Effector memory CD8-positive, alpha-beta T cell (primary cell): ENCODE data around the gene NADSYN1.

Experiments used
- ATAC-seq: fragments of 150-1000 bp; cut with Tn5 transposase; replicated peaks from 2 replicates; pipeline ENCODE4 v1.10.0; 2021; ENCODE audit warnings: mild to moderate bottlenecking, moderate library complexity
- DNase-seq, 3 experiments: peaks; one replicate each; pipeline ENCODE4 v3.0.0; 2021
- H3K27ac Mint-ChIP-seq, 2 donors: one replicate each; pipeline ENCODE4 v1.8.0; 2022; ENCODE audit warnings: mild to moderate bottlenecking in 2 of 2, mixed read lengths in 2 of 2, moderate library complexity in 2 of 2
- H3K27me3 Mint-ChIP-seq, 2 donors: one replicate each; pipeline ENCODE4 v1.8.0; 2022; ENCODE audit warnings: mixed read lengths in 2 of 2
- H3K36me3 Mint-ChIP-seq: one replicate; pipeline ENCODE4 v1.8.0; 2022; ENCODE audit warnings: mild to moderate bottlenecking, moderate library complexity, mixed read lengths; ENCODE audit not compliant: insufficient read depth
- H3K4me1 Mint-ChIP-seq, 2 donors: one replicate each; pipeline ENCODE4 v1.8.0; 2022; ENCODE audit warnings: low read depth in 2 of 2, mixed read lengths in 2 of 2
- H3K4me3 Mint-ChIP-seq, 2 donors: one replicate each; pipeline ENCODE4 v1.8.0; 2022; ENCODE audit warnings: mild to moderate bottlenecking in 2 of 2, mixed read lengths in 2 of 2, moderate library complexity in 2 of 2
- H3K9me3 Mint-ChIP-seq, 2 donors: one replicate each; pipeline ENCODE4 v1.8.0; 2022; ENCODE audit warnings: mixed read lengths in 2 of 2

NADSYN1 gene

GRCh38 chr11:71543866-71544265, 90.9 kb downstream of the NADSYN1 start:
- ATAC-seq (no peak), DNase-seq (no peak)
- Mint-ChIP-seq H3K4me1 (peaks cover 5 to 9% of the 10 kb centered on the region in 2 donors), H3K27ac (no peak overlapping the region), H3K36me3 (no peaks in the 10 kb centered on the region), H3K9me3 (peaks cover 1 to 8% of the 10 kb centered on the region in 2 donors), H3K27me3 (peaks cover 50 to 95% of the 10 kb centered on the region in 2 donors), H3K4me3 (no peak overlapping the region)

GRCh38 chr11:71544525-71545214, 91.7 kb downstream of the NADSYN1 start:
- Mint-ChIP-seq H3K36me3 (no peaks in the 10 kb centered on the region), H3K27ac (no peak overlapping the region), H3K27me3 (peaks cover 50 to 95% of the 10 kb centered on the region in 2 donors), H3K9me3 (peaks cover 1 to 8% of the 10 kb centered on the region in 2 donors), H3K4me1 (peaks cover 5 to 9% of the 10 kb centered on the region in 2 donors), H3K4me3 (no peak overlapping the region)
- ATAC-seq (no peak), DNase-seq (no peak)

GRCh38 chr11:71545405-71545966, 92.5 kb downstream of the NADSYN1 start:
- peaks cover 1 to 7% of the 10 kb centered on the region in 2 donors for H3K9me3 Mint-ChIP-seq
- H3K27ac Mint-ChIP-seq = no peak overlapping the region
- no peak overlapping the region for H3K4me3 Mint-ChIP-seq
- H3K27me3 Mint-ChIP-seq = peaks cover 49 to 93% of the 10 kb centered on the region in 2 donors
- peaks cover 5 to 9% of the 10 kb centered on the region in 2 donors for H3K4me1 Mint-ChIP-seq
- ATAC-seq (no peak), DNase-seq (no peak)
- H3K36me3 Mint-ChIP-seq = no peaks in the 10 kb centered on the region

GRCh38 chr11:71548120-71548519, 95.1 kb downstream of the NADSYN1 start, which contains the start of gene KRTAP5-9:
TSS of gene KRTAP5-9 (plus strand) at chr11:71548420. CDS start at chr11:71548658, 238 bp downstream.
- H3K4me1 Mint-ChIP-seq = peaks cover 2 to 9% of the 10 kb centered on the region in 2 donors
- H3K36me3 Mint-ChIP-seq = no peaks in the 10 kb centered on the region
- peaks cover 39 to 67% of the 10 kb centered on the region in 2 donors for H3K27me3 Mint-ChIP-seq
- ATAC-seq (no peak), DNase-seq (no peak)
- H3K4me3 Mint-ChIP-seq = no peak within 1 kb of the TSS
- no peaks in the 10 kb centered on the region for H3K9me3 Mint-ChIP-seq
- H3K27ac Mint-ChIP-seq = no peak within 1 kb of the TSS

- Mint-ChIP-seq H3K4me3 (no peak overlapping the region), H3K36me3 (no peaks in the 10 kb centered on the region), H3K27me3 (peaks cover 39 to 61% of the 10 kb centered on the region in 2 donors), H3K27ac (no peak overlapping the region), H3K4me1 (peaks cover 0 to 7% of the 10 kb centered on the region in 2 donors), H3K9me3 (no peaks in the 10 kb centered on the region)
- DNase-seq (no peak), ATAC-seq (no peak)
These were observed 95.7 kb downstream of the NADSYN1 start for GRCh38 chr11:71548716-71549151.
